GM21423 (cell line): ENCODE results near the gene RNF208.
"Not testable (repeated sequence)": the region's sequence is repeated elsewhere in the genome, so short reads cannot be mapped to it uniquely, and the experiment has no call there.

ENCODE experiments used
- ATAC-seq: cut with Tn5 transposase; IDR thresholded peaks from one replicate; pipeline ENCODE4 v1.9.1; 2021; ENCODE audit warnings: mild to moderate bottlenecking, moderate library complexity; ENCODE audit not compliant: unreplicated experiment

Gene RNF208, protein sequence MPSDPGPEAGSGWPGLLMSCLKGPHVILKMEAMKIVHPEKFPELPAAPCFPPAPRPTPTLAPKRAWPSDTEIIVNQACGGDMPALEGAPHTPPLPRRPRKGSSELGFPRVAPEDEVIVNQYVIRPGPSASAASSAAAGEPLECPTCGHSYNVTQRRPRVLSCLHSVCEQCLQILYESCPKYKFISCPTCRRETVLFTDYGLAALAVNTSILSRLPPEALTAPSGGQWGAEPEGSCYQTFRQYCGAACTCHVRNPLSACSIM

DNA sequence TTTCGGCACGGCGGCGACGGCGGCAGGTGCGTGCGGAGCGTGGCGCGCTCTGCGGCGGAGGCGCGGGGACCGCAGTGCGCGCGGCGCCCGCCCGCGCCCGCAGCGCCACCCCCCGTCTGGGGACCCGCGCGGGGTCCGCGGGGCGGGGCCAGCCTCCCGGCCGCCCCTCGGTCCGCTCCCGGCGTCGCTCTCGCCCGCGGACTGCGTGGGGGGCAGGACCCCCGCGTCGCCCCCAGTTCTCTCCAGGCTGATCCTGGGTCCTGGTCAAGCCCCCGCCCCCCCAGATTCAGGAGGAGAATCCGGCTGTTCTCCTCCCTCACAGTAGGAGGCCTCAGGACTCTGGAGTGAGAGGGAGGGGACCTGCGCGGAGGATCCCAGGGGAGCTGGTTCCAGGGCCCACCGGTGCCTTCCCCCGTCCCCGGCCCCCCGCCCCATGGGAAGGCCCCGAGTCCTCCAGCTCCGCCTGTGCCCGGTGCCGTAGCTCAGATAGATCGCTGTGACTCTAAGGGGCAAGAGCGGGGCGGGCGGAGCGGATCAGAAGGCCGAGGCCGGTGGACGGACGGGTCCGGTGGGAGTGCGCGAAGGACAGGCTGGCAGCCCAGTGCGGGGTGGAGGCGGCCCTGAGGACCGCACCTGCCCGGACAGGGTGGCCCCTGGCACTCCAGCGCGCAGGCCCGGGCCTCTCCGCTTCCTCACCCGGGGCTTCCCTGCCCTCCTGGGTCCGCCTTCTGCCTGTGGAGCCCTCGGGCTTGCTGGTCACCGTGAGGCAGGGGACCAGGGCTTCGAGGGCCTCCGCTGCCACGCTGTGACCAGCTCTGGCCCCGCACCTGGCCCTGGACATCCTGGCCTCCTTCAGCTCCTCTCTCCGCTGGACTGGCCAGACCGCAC is at the start of gene RNF208:
TSS of gene RNF208 (minus strand) at position 51 of the 888 bp plus-strand sequence. CDS start 1,028 bp downstream, outside the sequence.
- ATAC-seq: no peak

GRCh38 chr9:137271696-137272076 is 49.6 kb upstream of the RNF208 start:
- ATAC-seq: no peak

- ATAC-seq: no peak
These were observed 49.1 kb upstream of the RNF208 start for GRCh38 chr9:137270929-137271695.

DNA sequence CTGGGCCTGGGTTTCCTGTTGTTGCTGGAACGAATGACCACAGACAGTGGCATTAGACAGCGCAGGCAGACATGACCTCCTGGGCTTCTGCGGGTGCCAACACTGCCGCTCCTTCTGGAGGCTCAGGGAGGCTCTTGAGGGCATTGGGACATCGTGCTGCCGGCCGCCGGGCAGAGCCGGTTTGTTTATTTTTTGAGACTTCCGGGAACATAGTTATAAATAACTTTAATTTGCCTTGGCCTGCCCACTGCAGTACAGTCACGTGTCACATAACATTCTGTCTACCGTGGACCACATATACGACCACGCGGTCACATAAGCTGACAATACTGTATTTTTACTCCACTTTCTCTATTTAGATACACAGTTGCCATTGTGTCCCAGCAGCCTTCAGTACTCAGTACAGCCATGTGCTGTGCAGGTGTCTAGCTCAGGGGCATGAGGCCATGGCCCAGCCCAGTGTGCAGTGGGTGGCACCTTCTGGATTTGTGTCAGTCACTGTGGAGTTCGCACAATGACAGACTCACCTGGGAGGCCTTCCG is 47.3 kb upstream of the RNF208 start:
- no peak for ATAC-seq

GRCh38 chr9:137268538-137269201 is 46.6 kb upstream of the RNF208 start:
- no peak for ATAC-seq

- ATAC-seq: no peak
These were observed 45.9 kb upstream of the RNF208 start for GRCh38 chr9:137267933-137268355.

- no peak for ATAC-seq
These were observed 44.8 kb upstream of the RNF208 start for GRCh38 chr9:137266585-137267453.

DNA sequence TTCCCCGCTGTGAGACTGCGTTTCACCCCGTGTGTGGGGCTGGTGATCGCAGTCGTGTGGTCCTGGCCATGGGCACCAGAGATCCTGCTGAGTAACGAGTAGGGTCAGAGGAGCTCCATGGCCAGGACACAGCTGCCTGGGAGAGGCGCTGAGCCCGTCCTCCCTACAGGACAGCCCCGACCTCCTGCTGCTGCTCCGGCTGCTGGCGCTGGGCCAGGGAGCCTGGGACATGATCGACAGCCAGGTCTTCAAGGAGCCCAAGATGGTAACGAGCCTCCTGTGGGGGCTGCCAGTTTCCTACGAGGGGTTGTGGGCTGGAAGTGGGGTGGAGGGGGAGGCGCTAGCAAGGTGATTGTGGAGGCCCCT is 44.1 kb upstream of the RNF208 start:
- ATAC-seq: no peak

DNA sequence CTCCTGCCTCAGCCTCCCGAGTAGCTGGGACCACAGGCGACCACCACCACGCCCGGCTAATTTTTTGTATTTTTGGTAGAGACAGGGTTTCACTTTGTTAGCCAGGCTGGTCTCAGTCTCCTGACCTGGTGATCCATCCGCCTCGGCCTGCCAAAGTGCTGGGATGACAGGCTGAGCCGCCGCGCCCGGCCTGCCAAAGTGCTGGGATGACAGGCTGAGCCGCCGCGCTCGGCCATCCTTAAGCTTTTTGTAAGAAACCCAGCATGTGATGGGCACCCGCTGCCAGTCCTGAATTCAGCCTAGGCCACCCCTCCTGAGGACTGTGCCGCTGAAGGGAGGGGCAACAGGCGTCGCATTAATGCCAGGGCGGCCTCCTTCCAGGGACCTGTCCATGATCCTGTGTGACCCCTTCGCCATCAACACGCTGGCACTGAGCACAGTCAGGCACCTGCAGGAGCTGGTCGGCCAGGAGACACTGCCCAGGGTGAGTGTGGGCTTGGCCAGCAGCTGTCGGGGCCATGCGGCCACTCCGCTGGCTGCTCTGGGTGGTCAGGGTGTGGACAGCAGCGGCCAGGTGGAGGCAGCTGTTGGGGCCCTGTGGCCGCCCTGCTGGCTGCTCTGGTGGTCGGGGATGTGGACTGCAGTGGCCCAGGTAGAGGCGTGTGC is 43.6 kb upstream of the RNF208 start:
- no peak for ATAC-seq

- ATAC-seq: no peak
These were observed 42.0 kb upstream of the RNF208 start for GRCh38 chr9:137264067-137264466.

- ATAC-seq: no peak
These were observed 41.5 kb upstream of the RNF208 start for GRCh38 chr9:137263506-137263905.

GRCh38 chr9:137262909-137263285 is 40.9 kb upstream of the RNF208 start:
- ATAC-seq: no peak

DNA sequence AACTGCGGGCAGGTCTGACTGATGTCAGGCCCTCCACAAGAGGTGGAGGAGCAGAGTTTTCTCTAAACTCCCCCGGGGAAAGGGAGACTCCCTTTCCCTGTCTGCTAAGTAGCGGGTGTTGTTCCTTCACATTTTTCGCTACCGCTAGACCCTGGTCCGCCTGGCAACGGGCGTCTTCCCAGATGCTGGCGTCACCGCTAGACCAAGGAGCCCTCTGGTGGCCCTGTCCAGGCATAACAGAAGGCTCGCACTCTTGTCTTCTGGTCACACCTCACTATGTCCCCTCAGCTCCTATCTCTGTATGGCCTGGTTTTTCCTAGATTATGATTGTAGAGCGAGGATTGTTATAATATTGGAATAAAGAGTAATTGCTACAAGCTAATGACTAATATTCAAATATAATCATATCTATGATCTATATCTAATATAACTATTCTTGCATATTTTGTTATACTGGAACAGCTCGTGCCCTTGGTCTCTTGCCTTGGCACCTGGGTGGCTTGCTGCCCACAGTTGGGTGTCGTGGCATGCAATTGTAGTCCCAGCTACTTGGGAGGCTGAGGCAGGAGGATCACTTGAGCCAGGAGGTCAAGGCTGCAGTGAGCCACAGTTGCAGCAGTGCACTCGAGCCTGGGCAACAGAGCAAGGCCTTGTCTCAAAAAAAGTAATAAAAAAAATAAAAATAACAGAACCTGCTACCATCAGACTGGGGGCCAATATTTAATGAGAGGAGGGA is 40.3 kb upstream of the RNF208 start:
- ATAC-seq: not testable (repeated sequence)

- no peak for ATAC-seq
These were observed 34.8 kb upstream of the RNF208 start for GRCh38 chr9:137256856-137257255.

- ATAC-seq: no peak
These were observed 34.3 kb upstream of the RNF208 start for GRCh38 chr9:137256362-137256761.

GRCh38 chr9:137255448-137256114 is 33.5 kb upstream of the RNF208 start:
- ATAC-seq: peak; percentile 18

DNA sequence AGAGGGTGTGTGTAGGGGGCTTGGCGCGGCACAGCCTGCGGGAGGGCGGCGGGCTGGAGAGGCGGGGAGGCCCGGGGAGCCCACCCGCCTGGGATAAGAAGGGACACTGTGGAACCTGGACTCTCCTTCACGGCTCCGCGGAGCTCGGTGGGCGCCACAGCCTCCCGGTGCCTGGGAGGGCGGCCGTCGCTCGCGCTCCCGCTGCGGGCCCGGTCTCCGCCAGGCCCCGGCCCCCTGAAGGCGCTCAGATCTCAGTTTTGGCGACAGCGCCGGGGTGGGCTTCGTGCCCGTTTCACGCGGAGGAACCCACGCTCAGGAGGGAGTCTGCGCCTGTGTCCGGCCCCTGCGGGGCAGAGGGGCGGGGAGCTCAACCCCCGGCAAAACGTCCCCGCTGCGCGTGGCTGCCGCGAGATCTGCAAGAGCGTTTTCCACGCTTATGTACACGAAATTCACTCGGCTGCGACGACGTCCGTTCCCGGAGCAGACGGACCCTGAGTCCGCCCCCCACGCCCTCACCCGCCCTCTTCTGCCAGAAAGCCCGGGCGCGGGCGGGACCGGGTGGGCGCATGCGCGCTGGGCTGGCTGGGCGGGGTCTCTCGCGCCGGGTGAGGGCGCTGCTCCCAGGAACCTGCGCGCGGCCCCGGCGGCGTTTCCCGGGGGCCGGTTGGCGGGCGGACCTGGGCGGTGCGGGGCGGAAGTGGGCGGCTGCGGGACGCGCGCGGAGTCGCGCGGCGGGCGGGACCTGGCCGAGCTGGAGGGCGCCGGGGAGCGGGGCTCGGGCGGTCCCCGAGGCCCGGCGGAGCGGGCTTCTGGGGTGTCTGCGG is 32.8 kb upstream of the RNF208 start, which contains the start of gene NELFB:
TSS of gene NELFB (plus strand) at position 704 of the 824 bp plus-strand sequence.
- ATAC-seq: peak; percentile 76
